Posterior cingulate gyrus (tissue), 11 donors: Measurements from ENCODE around the gene TNFSF15.

Experiments
- DNase-seq, 10 donors: peaks; one replicate each; pipeline versions ENCODE4 v3.0.0 to v3.0.0-alpha.2; 2020 to 2021; ENCODE audit warnings: mixed read lengths in 3 of 10
- intact Hi-C: fragments of 100-400 bp; cut with DNase I; formaldehyde crosslinking; loops from one replicate; pipeline ENCODE4 v1.15.1; 2023

TNFSF15 gene

DNA sequence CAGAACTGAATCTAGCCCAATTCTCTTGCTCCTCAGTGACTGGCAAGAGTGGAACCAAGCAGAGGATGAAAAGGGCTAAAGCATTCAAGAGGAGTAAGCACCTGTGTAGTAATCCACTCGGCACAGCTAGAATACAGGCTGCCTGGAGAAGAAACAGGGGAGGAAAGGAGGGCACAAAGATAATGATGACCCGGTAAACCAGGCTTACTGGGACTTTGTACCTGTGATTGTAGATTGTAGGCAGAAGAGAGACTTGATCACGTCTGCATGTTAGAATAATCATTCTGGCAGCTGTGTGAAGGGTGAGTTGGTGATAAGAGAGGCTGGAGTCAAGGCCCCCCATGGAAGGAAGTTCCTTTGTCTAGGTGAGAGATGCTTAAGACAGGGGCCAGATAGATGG, 20.6 kb upstream of the TNFSF15 start:
- intact Hi-C loops, result no loop called here
- no peak for DNase-seq

DNA sequence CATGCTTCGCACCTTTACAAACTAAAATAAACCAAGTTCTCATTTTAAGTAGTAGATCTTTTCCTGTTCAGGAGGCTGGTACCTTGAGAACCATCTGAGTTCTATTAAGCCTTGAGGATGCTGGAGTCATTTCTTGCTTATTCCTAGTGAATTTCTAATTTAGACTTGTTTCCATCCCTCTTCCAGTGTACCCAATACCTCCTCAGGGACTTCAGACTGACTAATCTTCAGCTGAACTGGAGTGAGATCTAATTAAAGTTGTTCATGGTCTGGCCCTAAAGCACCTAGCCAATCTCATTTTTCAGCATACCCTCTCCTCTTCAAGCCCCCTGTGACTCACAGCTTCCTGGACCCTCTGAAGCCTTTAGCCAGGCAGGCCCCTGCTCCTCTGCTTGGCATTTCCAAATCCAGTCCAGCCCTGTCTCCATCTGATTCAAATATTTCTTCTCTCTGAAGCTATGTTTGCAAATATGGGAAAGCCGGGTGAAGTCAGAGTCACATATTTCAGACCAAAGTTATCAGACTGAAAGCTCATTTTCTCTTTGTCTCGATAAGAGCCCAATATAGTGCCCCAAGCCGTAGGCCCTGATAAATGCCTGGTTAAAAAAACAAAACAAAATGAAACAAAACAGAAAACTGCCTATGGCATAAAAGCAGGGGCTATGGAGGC, 19.4 kb upstream of the TNFSF15 start:
- no peak for DNase-seq
- intact Hi-C loops, result no loop called here

DNA sequence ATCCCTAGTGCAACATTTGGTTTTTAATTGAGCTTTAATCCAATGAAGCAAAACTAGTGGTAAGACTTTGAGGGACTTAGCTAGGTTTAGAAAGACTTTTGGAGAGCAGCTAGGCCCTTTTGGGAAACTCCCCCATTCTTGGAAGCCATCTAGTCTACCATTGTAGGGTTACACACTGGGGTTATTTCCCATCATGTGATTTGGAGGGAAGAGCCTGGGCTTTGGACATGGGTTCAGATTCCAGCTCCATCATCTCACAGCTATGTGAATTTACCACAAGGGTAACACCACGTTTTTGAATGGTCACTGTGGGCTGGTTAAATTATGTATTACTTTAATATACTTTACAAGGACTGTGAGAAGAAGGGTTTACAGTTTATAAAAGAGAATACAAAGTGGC, 18.3 kb upstream of the TNFSF15 start:
- DNase-seq, result no peak
- intact Hi-C loops, result no loop called here

DNA sequence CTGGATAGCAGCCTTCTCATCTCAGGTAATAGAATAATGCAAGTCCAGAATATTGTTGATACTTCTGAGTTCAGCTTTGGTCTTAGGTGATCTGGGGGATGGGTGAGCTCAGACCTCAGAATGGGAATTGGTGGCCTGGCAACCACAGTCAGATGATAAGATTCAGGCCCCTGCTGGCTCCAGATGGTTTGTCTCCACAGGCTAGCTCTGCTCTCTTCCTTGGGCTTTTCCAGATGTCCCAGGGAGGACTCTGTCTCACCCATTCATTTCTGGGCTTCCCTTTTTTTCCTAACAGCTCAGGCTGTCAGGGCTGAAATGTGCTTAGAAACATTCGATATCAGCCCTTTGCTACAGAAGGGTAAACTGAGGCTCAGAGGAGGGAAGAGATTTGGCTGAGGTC, 17.6 kb upstream of the TNFSF15 start:
- DNase-seq, result no peak
- intact Hi-C loops, result no loop called here

DNA sequence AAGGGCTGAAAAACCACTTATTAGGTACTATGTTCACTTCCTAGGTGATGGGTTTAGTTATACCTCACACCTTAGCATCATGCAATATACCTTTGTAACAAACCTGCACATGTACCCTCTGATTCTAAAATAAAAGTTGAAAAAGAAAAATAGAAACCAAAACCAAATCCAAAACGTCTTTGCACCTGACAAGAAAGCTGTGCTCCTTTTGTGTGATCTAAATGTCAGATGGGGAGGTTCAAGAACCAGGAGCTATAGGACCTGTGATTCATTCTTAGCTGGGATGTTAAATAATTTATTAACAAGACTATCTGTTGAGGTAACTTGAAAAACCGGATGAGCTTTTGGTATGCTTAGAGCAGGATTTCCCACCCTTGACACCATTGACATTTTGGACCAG, 16.9 kb upstream of the TNFSF15 start:
- intact Hi-C loops, result no loop called here
- no peak for DNase-seq

DNA sequence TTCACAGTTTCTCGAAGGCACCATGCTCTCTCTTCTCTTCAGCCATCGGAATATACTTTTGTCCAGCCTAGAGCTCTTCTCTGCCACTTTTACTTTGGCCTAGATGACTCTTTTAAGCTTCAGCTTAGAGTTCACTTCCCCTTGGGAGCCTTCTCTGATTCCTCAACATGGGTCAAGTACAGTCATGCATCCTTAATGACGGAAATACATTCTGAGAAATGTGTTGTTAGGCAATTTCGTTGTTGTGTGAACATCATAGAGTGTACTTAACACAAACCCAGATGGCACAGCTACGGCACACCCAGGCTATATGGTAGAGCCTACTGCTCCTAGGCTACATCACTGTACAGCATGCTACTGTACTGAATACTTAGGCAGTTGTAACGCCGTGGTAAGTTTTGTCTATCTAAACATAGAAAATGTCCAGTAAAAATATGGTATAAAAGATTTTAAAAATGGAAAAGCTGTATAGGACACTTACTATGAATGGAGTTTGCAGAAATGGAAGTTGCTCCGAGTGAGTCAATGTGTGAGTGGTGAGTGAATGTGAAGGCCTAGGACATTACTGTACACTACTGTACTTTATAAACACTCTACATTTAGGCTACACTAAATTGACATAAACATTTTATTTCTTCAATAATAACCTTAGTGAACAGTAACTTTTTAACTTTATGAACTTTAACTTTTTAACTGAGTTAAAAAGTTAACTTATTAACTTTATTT, 15.1 kb upstream of the TNFSF15 start:
- intact Hi-C loops, result no loop called here
- DNase-seq, result no peak

DNA sequence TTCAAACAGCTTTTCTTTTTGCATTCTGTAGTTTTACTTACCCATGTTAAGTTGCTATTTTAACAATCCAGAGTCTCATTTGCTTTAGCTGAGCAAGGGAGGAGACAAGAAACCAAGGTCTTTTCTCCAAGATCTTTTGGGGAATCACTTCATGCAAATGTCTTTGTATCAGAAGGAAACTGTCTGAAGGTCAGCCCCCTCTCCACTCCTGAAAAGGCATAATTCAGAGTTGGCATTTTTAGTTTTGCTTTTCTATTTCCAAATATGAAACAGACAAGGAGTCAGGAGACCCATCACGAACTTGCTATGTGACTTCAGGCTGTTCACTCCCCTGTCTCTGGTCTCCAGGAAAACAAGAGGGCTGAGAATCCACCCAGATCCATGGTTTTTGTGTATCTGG, 12.3 kb upstream of the TNFSF15 start:
- intact Hi-C loops, result no loop called here

DNA sequence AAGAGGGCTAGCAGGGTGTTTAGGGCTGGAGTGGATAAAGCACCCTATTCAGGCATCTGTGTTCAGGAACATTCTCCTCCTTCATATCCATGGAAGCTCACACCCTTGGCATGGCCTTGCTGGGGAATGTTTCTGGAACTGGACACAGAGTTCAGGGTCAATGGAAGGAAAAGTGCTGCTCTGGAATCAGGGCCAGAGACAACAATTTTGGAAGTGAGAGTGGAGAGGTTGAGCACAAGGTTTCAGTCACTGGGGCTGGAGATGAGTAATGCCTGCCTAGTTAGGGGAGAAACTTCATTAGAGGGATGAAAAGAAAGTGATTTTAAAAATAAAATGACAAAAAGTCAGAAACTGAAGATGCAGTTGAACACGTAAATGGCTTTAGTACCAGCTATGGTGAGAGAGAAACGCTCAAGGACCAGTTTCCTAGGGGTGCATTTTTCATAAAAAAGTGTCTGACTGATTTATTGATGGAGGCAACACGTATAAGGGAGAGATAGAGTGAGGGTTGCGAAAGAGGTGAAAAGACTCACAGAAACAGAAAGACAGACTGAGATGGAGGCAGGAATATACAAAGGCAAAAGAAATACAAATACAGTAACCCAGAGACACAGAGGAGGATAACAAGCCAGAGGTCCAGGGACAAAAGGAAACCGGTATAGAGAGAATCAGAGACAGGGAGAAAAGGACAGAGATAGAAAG, 8.0 kb upstream of the TNFSF15 start:
- intact Hi-C loops, result no loop called here
- DNase-seq, result no peak

More for the DNA sequence above, 12.3 kb upstream of the TNFSF15 start:
- no peak for DNase-seq

DNA sequence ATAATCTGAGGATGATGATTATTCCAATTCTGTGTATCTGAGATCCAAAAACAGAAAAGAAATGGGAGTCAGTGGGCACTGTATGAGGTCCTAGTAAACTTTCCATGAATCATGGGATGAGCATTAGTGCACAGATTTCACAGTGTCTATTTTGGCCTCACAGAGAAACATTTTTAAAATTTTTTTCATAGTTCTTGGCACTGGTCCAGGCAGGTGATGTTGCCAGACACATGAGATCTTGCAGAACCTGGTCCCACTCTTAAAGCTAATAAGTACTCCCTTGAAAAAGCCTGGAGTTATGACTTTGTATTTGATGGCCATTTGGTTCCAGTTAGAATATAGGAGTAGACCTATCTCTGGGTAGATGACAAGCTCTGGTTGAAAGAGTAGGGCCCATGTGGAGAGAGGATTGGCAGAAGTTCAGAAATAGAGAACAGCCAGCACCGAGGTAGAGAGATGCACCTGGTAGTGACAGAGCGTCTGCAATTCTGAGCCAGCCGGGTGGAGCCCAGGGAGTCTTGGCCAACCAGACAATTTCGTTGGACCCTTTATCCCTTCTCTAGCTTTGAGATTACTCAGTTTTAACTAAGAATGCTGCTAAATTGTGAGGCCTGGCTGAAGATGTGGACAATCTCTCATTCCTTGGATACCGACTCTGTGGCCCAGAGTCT, 6.3 kb upstream of the TNFSF15 start:
- intact Hi-C loops, result no loop called here
- no peak for DNase-seq

DNA sequence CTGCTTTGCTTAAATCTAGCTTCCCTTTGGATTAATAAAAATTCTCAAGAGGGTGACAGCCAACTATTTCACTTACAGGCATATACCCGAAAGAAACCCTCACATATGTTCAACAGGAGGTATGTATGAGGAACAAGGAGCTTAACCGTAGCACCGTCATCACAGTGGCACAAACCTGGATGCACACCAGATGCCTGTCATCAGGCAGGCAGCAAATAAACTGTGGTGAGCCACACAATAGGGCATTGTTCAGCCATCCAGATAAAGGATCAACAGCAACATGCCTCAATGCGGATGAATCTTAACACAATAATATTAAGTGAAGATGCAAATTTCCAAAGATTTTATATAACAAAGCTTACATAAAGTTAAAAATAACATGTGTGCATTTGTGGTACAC, 5.5 kb upstream of the TNFSF15 start:
- DNase-seq, result no peak
- intact Hi-C loops, result no loop called here

DNA sequence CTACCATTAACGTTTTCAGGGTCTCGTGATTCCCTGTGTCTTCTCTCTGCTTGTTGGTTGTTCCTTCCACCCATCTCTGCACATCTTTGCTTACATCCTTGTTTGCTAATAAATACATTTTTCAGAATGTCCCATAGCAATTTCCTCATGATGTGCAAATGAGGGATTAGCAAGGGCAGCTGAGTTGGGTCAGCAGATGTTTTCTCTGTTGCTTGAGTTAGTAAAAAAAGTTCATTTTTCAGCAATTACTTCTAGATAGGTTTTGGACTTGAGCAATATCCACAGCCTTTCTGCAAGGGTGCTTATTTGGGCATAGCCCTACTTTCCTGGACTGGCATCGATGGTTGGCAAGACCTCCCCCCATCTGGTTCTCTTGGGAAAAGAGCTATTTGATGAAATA, 4.8 kb upstream of the TNFSF15 start:
- no peak for DNase-seq
- intact Hi-C loops, result no loop called here

DNA sequence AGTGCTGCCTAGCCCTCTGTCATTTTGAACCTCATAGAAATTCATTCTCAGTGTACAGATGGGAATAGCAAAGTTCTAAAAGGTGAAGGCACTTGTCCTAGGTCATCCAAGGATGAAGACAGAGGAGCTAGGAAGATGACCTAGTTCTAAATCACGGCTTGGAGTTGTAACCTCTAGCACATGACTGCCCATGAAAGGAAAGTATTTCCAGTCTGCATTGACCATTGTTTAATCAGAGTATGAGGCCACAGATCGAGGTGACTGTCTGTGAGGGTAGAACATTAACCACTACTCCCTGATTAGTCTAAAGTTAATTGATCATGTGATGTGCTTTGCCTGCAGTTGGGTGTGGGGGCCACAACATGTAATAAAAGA, 674 bp upstream of the TNFSF15 start:
- intact Hi-C loops, result no loop called here
- DNase-seq, result no peak

DNA sequence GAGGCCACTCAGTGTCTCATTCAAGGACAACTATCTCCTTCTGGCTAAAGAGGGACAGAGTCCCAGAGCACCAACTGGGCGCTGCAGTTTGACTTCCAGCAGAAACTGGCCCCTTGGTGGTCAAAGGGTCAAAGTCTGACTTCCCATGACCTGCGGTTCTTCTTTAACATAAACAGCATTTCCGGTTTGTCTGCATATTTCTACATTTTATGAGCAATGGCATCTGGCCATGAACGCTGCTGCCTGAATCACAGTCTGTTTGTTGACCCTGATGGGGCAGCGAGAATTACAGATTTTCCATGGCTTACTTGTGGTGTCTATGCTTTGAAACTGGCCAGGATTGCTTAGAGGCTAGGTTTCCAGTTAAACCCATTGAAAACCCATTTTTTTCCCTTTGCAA, 1.3 kb downstream of the TNFSF15 start:
- intact Hi-C loops, result no loop called here

DNA sequence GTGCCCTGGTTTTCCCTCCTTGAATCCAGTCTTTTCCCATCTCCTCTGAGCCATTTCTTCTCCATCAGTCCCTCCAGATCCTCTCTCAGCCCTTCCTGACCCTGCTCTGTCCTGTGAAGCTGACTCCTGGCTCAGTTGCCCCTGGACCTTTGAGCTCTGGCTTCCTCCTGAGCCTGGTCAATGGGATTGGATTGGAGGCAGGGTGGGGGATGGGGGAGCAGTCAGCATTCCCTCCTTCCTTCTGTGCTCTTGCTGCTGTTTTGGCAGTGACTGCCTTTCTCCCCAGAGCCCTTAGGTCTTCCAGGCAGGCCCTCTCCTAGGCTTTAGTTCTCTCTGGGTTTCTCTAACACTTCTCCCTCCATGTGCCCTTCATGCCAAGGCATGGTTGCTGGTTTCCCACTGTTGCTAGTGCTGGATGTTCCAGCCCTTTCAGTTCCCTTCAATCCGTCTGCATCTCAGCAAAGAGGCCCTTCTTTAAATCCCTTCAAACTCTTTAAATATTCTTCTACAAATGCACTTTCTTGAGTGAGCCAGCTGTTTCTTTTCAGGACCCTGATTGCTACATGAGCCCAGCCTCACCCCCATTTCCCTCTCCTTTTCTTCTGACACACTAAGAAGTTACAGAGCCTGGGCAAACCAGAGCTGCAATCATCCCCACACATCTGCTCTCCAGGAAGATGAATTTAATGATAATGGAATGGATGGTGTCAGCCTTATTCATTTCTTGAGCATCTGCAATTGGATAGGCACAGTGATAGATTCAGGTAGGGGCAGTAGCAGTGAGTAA, 2.2 kb downstream of the TNFSF15 start:
- no peak for DNase-seq
- intact Hi-C loops, result no loop called here

More for the DNA sequence above, 1.3 kb downstream of the TNFSF15 start:
- no peak for DNase-seq

DNA sequence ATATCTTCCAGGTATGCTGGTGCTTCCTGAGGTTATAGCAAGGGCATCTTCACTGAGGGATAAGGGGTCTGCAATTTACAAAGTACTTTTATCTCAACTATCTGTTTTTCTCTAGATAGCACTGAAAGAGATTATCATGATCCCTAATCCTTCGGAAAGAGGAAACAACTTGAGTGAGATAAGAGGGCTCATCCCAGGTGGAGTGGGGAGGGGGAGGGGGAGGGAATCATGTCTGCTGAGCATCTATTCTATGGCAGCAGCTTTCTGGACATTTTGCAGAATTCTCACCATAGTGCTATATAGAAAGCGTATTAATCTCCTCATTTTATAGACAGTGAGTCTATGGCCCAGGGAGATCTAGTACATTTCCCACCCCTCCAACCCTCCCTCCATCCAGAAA, 5.9 kb downstream of the TNFSF15 start:
- no peak for DNase-seq
- intact Hi-C loops, result no loop called here

DNA sequence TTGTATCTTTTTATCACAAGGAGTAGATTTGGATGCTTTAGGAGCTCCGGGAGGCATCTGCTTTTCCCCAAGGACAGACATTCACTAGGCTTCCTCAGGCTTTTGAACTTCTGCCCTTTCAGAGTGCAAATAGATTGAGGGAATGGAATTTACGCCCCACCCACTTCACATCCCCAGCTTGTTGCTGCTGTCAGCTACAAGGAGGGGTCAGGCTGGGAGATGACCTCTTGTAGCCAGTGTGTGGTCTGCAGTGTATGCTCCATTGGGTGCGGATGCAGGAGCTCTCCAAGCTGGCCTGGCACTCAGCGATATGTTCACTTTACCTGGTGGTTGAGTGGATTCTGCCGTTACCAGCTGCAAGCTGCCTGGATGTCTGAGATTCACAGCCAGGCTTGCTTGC, 6.4 kb downstream of the TNFSF15 start:
- intact Hi-C loops, result no loop called here
- DNase-seq, result peak in 1 of 10 donors; percentile 56

DNA sequence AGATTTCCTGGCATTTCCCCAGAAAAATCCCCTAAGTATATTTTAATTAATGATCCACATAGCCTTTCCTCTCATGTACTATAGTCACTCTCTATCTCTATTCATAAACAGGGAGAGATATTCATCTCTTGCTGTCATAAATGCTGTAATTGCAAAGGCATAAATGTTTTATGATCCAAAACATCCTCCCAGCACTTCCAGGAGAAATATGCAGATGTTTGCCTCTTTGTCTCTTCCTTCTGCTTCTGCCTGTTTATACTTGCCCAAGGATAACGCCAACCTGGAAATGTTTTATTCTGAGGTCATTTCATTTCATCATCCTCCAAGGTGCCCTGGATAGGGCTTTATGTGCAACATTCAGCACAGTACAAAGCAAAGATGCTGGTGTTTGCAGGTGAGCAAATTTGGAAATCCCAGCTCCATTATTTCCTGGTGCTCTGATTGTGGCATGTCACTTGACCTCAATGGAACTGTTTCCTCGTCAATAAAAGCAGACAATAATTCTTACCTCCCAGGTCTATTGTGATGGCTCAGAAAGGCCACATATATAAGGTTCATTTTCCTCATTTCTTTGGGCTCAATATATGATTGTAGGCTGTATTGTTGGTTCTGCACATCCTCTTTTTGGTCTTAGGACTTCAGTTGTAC, 6.9 kb downstream of the TNFSF15 start:
- intact Hi-C loops, result no loop called here
- no peak for DNase-seq

DNA sequence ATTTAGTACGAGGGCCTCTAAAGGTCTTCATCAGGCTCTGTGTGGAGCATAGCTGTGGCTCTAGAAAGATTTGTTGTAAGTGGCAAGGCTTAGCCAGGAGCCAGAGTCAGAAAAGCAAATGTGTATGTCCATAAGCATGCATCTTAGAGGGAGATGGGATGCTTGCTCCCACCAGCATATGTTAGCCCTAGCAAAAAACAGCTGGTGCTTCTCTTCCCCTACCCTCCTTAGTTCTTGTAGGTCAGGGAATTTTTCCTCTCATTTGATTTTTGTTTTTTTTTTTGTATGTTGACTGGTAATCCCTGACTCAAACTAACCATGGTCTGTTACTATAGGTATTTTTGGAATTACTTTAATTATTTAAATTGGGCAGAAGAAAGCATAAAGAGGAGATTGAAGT, 7.7 kb downstream of the TNFSF15 start:
- no peak for DNase-seq
- intact Hi-C loops, result no loop called here

DNA sequence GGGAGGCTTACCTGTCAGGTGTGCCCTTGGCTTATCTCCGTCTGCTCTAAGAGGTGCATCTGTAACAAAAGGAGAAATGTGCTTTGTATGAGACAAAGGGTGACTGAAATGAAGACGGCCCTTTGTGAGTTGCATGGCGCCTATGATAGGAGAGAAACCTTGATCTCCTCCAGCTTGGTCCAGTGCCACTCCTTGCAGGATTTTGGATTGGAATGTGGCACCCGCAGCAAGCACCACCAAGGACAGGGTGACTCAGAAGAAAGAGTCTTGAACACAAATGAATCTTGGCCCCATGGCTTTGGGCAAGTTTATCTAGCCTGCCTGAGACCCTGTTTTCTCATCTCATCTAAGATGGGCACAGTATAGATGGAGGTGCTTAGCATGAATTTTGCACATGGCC, 13.4 kb downstream of the TNFSF15 start:
- intact Hi-C loops, result no loop called here
- no peak for DNase-seq

DNA sequence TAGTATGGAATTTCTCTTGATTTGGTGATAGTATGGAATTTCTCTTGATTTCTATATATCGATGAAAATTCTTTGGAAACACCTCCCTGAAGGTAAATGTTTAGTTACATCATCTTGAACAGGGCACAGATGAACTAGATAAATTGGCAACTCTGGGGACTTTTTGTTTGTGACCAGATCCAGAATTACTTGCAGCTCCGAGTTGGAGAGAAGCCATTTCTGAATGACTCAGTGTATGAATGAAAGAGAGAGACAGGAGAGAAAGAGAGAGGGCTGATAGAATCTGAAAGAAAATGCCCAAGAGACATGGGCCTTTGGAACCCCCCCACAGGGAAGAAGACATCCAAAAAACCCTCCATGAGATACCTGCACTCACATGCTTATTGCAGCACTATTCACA, 14.1 kb downstream of the TNFSF15 start:
- intact Hi-C loops, result no loop called here
- DNase-seq, result no peak
